ENCODE results near the gene ARHGEF25.
"Not testable (repeated sequence)": the region's sequence is repeated elsewhere in the genome, so short reads cannot be mapped to it uniquely, and the experiment has no call there.

ARHGEF25 gene

GRCh38 chr12:57611108-57611826 lies at the start of gene ARHGEF25:
TSS of gene ARHGEF25 (plus strand) at chr12:57611435. CDS start at chr12:57611895, 460 bp downstream.
- DNase-seq, result no peak

- DNase-seq, result no peak
These were observed 47.9 kb upstream of the ARHGEF25 start for GRCh38 chr12:57563358-57563757.

GRCh38 chr12:57564178-57564740 lies 47.0 kb upstream of the ARHGEF25 start:
- DNase-seq, result no peak

GRCh38 chr12:57568838-57569237 lies 42.4 kb upstream of the ARHGEF25 start:
- DNase-seq, result no peak

GRCh38 chr12:57569858-57570257 lies 41.4 kb upstream of the ARHGEF25 start:
- DNase-seq, result no peak

- not testable (repeated sequence) for DNase-seq
These were observed 40.8 kb upstream of the ARHGEF25 start for GRCh38 chr12:57570438-57570837.

GRCh38 chr12:57571926-57572762 lies 39.1 kb upstream of the ARHGEF25 start:
- no peak for DNase-seq

- DNase-seq, result no peak
These were observed 36.4 kb upstream of the ARHGEF25 start for GRCh38 chr12:57574795-57575194.

- no peak for DNase-seq
These were observed 35.2 kb upstream of the ARHGEF25 start for GRCh38 chr12:57575771-57576612.

- DNase-seq, result no peak
These were observed 34.5 kb upstream of the ARHGEF25 start for GRCh38 chr12:57576613-57577160.

GRCh38 chr12:57577981-57578758 lies 33.1 kb upstream of the ARHGEF25 start:
- DNase-seq, result no peak

- DNase-seq, result no peak
These were observed 32.2 kb upstream of the ARHGEF25 start for GRCh38 chr12:57579011-57579410.

- no peak for DNase-seq
These were observed 31.4 kb upstream of the ARHGEF25 start for GRCh38 chr12:57579677-57580465.

- no peak for DNase-seq
These were observed 30.8 kb upstream of the ARHGEF25 start for GRCh38 chr12:57580466-57580795.

GRCh38 chr12:57581802-57582201 lies 29.4 kb upstream of the ARHGEF25 start:
- no peak for DNase-seq

GRCh38 chr12:57582440-57582839 lies 28.8 kb upstream of the ARHGEF25 start:
- DNase-seq, result no peak

- peak; percentile 45 for DNase-seq
These were observed 28.0 kb upstream of the ARHGEF25 start for GRCh38 chr12:57583008-57583831.

- no peak for DNase-seq
These were observed 27.2 kb upstream of the ARHGEF25 start for GRCh38 chr12:57584050-57584449.

- no peak for DNase-seq
These were observed 26.5 kb upstream of the ARHGEF25 start for GRCh38 chr12:57584690-57585089.

- no peak for DNase-seq
These were observed 26.1 kb upstream of the ARHGEF25 start for GRCh38 chr12:57585156-57585555.
